NCI-H524 (cell line): Measurements from ENCODE around the gene UBE2M.
"Not testable (repeated sequence)": the region's sequence is repeated elsewhere in the genome, so short reads cannot be mapped to it uniquely, and the experiment has no call there.

ENCODE experiments used
- DNase-seq, 2 experiments: peaks; one replicate each; lab custom pipeline; 2025; lab: John Stamatoyannopoulos, UW

Gene UBE2M

GRCh38 chr19:58555369-58555885 is 3.0 kb downstream of the UBE2M start:
- DNase-seq = no peak

DNA sequence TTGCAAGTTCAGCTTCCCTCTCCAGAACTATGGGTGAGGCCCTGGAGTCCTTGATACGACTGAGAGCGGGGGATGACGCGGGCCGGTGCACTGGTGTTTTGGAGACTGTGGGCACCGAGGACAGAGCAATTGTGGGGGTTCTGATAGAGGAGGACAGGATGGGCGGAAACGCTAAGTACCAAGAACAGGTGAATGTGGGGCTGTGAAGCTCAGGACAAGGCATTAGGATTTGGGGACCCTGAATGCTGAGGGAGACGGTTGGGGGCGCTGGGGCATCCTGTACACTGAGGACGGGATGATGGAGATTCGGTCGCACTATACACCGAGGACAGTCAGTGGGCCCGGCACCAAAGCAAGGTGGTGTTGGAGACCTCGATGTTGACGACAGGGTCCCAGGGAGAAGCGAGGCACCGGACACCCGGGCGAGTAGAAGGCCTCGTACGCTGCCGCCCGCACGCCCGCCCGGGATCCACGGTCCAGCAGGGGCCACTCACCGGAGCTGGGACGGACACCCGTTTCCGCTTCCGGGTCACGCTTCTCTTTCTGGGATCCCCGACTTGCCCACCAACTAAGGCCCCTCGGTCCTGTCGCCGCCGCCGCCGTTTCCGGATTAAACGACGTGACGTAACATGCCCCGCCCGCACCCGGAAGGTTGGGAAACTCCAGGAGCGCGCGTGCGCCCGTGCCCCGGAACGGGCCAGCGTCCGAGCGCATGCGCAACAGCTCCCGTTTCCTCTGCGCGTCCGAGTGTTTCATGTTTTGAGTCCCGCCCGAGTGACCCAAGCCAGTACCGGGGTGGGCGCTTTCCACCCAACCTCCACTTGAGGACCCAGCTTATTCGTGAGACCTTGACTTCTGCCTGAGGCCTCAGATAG is 3.7 kb downstream of the UBE2M start, which contains the start of gene CHMP2A:
Gene CHMP2A, minus strand, starts transcription at position 612 of the 875 bp plus-strand sequence. CDS start 893 bp downstream, outside the sequence.
- no peak for DNase-seq

DNA sequence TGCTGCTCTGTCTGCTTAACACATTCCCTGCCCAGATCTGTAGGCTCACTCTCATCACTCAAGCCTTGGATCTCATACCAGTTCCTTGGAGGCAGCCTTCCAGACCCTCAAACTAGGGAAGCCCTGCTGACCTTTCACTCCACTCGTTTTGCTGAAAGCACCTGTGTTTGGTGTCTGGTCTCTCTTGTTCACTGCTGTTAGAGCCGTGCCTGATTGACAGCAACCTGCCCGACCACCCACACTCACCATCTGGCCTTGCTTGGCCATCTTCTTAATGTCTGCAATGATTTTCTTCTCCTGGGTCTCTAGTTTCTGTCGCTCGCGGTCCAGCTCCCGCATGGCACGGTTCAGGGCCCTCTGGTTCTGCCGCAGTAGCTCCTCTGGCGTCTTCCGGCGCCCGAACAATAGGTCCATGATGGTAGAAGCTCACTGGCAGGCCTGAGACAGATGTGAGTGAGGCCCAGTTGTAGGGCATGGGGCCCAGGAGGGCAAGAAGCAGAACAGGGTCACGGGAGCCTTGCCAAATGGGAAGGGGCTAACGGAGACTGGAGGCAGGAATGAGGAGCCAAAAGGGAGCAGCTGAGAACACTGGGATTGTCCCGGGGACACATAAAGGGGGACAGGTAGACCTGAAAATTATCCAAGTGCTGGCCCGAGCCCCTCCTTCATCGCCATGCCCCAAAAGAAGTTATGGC is 4.5 kb downstream of the UBE2M start:
- DNase-seq = no peak

DNA sequence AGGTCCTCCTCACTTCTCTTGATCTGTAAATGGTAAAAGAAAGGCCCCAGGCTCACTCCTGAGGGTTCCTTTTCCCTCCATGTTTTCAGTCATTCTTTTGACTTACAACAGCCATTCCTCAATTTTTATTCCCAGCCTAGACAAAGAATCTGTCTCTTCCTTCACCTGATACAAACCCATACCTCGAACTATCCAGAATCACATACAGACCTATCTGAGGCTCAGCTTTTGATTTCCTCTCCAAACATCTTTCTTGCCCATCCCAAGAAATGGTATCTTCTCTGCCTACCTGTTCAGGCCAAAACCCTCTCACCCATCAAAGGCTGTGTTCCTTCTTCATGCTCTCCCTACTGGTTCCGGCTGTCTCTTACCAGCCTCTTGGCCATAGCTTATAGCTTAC is 5.8 kb downstream of the UBE2M start:
- DNase-seq = no peak

GRCh38 chr19:58551577-58552471 is 6.6 kb downstream of the UBE2M start:
- no peak for DNase-seq

- DNase-seq = no peak
These were observed 7.3 kb downstream of the UBE2M start for GRCh38 chr19:58551123-58551497.

- no peak for DNase-seq
These were observed 7.9 kb downstream of the UBE2M start for GRCh38 chr19:58550362-58551122.

DNA sequence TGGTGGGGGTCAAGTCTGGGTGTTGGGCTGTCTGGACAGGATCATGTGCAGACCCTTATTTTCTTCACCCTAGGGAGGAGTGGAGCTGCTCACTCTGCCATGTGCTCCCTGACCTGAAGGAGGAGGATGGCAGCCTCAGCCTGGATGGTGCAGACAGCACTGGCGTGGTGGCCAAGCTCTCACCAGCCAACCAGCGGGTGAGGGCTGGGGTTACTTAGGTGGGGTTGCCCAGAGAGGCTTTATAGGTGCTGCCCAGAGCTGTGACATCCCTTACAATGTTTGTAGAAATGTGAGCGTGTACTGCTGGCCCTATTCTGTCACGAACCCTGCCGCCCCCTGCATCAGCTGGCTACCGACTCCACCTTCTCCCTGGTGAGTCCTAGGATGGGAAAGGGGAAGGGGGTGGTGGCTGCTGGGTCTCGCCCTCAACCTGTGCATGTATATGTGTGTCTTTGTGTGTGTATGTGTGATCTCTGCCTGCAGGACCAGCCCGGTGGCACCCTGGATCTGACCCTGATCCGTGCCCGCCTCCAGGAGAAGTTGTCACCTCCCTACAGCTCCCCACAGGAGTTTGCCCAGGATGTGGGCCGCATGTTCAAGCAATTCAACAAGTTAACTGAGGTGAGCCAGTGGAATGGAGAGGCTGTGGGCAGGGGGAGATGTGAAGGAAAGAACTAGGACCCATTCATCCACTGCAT is 8.6 kb downstream of the UBE2M start:
- DNase-seq = no peak

- DNase-seq = no peak
These were observed 9.3 kb downstream of the UBE2M start for GRCh38 chr19:58548859-58549663.

DNA sequence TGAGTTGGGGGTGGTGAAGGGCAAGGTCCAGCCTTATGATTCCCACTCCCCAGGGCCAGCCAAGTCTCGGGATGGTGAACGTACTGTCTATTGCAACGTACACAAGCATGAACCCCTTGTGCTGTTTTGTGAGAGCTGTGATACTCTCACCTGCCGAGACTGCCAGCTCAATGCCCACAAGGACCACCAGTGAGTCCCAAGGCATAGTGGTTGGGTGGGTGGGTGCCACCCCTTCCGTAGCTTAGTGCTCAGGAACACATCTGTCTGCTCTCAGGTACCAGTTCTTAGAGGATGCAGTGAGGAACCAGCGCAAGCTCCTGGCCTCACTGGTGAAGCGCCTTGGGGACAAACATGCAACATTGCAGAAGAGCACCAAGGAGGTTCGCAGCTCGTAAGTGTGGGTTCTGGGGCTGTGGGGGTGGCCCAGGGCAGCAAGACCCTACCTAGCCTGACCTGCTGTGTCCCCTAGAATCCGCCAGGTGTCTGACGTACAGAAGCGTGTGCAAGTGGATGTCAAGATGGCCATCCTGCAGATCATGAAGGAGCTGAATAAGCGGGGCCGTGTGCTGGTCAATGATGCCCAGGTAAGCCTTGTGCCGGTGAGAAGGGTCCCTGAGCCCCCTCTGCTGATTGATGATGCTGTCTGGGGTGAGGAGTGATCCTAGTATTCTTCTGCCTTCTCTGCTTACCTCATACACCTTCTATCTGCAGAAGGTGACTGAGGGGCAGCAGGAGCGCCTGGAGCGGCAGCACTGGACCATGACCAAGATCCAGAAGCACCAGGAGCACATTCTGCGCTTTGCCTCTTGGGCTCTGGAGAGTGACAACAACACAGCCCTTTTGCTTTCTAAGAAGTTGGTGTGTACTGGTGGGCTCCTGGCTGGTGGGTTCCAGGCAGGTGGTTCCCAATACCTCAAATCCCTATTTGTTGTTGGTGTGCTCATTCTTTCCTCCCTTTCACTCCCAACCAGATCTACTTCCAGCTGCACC is 10.8 kb downstream of the UBE2M start:
- DNase-seq = no peak

- no peak for DNase-seq
These were observed 12.3 kb downstream of the UBE2M start for GRCh38 chr19:58546019-58546530.

- DNase-seq = no peak
These were observed 13.0 kb downstream of the UBE2M start for GRCh38 chr19:58545286-58546018.

DNA sequence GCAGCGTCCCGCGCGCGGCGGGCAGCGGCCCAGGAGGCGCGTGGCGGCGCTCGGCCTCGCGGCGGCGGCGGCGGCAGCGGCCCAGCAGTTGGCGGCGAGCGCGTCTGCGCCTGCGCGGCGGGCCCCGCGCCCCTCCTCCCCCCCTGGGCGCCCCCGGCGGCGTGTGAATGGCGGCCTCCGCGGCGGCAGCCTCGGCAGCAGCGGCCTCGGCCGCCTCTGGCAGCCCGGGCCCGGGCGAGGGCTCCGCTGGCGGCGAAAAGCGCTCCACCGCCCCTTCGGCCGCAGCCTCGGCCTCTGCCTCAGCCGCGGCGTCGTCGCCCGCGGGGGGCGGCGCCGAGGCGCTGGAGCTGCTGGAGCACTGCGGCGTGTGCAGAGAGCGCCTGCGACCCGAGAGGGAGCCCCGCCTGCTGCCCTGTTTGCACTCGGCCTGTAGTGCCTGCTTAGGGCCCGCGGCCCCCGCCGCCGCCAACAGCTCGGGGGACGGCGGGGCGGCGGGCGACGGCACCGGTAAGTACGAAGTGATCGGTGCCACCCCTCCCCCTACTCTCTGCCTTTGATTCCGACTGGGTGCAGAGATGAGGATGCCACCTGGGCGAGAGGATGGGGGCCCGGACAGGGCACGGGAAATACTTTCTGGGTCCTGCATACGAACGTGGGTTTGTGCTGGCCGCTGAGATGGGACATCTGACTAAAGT is 13.7 kb downstream of the UBE2M start:
- no peak for DNase-seq

- no peak for DNase-seq
These were observed 14.4 kb downstream of the UBE2M start, which contains the start of gene TRIM28 for GRCh38 chr19:58543826-58544590. TRIM28 (plus strand) TSS chr19:58544064; CDS start chr19:58544758, 694 bp downstream.

DNA sequence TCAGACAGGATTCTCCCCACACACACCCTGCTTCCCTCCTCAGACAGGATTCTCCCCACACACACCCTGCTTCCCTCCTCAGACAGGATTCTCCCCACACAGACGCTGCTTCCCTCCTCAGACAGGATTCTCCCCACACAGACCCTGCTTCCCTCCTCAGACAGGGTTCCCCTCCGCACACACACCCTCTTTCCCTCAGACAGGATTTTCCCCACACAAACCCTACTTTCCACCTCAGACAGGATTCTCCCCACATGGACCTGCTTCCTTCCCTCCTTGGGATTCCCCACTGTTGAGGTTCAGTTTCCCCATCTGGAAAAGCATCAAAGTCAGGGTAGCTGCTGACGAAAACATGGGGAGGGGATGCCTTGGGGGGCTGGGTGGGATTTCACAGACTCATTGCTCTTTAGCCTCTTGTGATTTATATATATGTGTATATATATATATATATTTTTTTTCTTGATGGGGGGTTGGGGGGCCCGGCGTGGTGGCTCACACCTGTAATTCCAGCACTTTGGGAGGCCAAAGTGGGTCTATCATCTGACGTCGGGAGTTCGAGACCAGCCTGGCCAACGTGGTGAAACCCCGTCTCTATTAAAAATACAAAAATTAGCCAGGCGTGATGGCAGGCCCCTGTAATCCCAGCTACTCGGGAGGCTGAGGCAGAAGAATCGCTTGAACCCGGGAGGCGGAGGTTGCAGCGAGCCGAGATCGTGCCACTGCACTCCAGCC is 15.6 kb downstream of the UBE2M start:
- not testable (repeated sequence) for DNase-seq
